HG03060 (cell line): ENCODE results near the gene ATP5ME.

ENCODE experiments used
- ATAC-seq: cut with Tn5 transposase; IDR thresholded peaks from one replicate; pipeline ENCODE4 v1.9.1; 2021; ENCODE audit warnings: low read depth, moderate number of reproducible peaks; ENCODE audit not compliant: unreplicated experiment

Gene ATP5ME

DNA sequence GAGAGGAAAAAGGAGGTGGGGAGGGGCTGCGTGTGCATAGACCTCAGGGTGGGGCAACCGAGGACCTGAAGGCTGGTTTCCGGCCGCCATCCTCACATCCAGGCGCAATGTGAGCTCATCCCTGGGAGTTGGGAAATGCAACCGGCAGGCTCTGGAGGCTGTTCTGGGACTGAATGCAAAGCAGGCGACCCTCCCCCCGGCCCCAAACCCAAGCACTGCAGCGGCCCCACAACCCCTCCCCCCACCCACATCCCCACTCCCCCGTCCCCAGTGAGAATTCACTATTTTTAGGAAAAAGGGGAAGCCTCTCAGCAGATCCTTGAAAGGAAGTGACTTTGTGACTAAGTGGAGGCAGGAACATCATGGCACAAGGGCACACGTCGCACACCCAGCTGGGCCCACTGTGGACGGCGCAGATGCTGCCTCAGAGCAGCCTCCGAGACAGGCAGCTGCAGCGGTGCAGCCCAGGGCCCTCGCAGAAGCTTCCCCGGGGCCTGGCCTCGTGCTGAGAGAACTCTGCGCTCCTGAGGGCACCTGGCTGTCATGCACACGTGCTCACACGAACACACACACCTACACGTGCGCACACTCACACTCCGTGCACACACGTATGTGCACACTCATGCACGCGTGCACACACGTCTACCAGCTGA lies 50.0 kb downstream of the ATP5ME start:
- ATAC-seq = no peak

DNA sequence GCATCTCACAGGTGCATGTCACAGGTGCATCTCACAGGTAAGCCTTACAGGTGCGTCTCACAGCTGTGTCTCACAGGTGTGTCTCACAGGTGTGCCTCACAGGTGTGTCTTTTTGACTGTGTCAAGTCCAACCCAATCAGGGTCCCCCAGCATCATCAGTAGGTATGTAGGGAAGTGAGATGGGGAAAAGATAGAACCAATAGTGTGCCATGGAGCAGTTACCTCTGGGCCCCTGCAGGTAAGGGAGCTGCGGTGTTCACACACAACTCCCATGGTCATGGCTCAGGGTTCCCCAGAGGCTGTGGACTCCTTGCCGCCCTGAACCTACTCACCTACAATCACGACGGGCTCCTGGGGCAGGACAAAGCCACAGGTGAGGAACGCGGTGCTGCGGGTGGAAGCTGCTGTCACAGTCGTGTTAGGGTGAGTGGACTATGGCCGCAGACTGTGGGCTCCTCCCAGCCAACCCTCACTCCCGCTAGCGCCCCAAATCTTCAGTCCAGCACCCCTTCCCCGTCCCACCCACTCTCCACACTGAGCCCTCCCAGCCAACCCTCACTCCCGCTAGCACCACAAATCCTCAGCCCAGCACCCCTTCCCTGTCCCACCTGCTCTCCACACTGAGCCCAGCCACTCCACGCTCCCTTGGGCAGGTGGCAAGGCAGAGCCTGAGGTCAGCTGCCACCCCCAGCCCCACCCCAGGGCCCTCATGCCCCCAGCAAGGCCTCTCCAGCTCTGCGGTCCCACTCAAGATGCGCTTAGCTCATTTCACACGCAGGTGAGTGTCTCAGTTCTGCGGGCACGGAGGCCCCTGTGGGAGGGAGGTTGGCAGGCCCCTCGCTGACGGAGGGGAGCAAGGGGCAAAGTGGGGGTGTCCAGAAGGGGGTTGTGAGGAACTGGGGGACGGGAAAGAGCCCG lies 50.8 kb downstream of the ATP5ME start:
- ATAC-seq = no peak
